MG63 (cell line): ENCODE measurements around the gene NEDD4L. TPM values are rescaled to one million over a fixed set of nuclear protein-coding genes. Genes with fewer than 3 reads are reported as not detected.

Experiments used
- DNase-seq: peaks from one replicate; pipeline ENCODE4 v3.0.0-alpha.2; 2020
- H3K27me3 ChIP-seq: fragments of 250-450 bp; sonication (Bioruptor Pico); 2 replicates; pipeline ENCODE4 v1.5.1; 2020; ENCODE audit warnings: mild to moderate bottlenecking, moderate library complexity
- H3K36me3 ChIP-seq: fragments of 250-450 bp; sonication (Bioruptor Pico); 2 replicates; pipeline ENCODE4 v1.5.1; 2020; ENCODE audit warnings: mild to moderate bottlenecking, moderate library complexity
- H3K4me3 ChIP-seq: fragments of 250-450 bp; sonication (Bioruptor Pico); 2 replicates; pipeline ENCODE4 v1.5.1; 2020; ENCODE audit warnings: mild to moderate bottlenecking, moderate library complexity
- H3K9me3 ChIP-seq: fragments of 250-450 bp; sonication (Bioruptor Pico); 2 replicates; pipeline ENCODE4 v1.5.1; 2020; ENCODE audit warnings: mild to moderate bottlenecking, moderate library complexity
- total RNA-seq: library from RNA; depleted of rRNA; stranded (reverse); fragments of >200 nt; shearing (Covaris generic); gene quantifications from 2 replicates; pipeline ENCODE4 v1.2.3, GENCODE V29; 2014; ENCODE audit warnings: low replicate concordance; rRNA removed

Gene NEDD4L
- total RNA-seq, 1 experiment from 2014 or later: 28.8 TPM

DNA sequence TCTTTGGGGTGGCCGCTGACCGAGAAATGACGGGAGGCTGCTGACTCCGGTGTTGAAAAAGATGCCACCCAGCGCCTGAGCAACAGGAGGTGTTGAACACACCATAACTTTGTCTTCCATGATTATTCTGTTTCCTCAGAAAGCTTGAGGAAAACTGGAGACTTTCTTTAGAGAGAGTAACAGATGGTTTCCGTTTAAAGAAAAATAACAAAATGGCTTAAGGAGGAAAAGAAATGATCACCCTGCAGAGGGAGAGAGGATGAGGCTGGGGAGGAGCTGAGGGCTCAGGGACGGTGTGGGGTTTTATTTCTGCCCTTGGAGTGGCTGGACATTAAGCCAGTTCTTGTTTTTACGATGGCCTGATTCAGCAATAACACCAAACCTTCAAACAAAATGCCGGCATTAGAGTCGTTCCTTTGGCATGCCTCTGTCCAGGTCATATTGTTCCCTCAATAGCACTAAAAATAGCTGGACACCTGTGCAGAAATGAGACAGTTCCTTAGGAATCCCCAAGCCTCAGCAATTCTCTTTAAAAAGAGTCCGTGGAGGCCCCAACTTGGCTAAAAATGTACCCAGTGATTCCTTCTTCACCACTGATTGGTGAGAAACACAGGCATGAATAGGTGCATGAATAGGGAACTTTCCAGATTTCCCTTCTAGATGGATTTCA is 402.5 kb downstream of the NEDD4L start:
- H3K27me3 ChIP-seq: no peaks in the 10 kb centered on the region
- no peak for DNase-seq
- no peaks in the 10 kb centered on the region for H3K9me3 ChIP-seq
- no peaks in the 10 kb centered on the region for H3K36me3 ChIP-seq
- no peak overlapping the region for H3K4me3 ChIP-seq

- DNase-seq: no peak
- Histone ChIP-seq H3K4me3 (no peak overlapping the region), H3K27me3 (no peaks in the 10 kb centered on the region), H3K36me3 (no peaks in the 10 kb centered on the region), H3K9me3 (no peaks in the 10 kb centered on the region)
Measured at GRCh38 chr18:58447402-58448095, 403.5 kb downstream of the NEDD4L start.

- DNase-seq: no peak
- Histone ChIP-seq H3K27me3 (no peaks in the 10 kb centered on the region), H3K4me3 (no peak overlapping the region), H3K9me3 (no peaks in the 10 kb centered on the region), H3K36me3 (no peaks in the 10 kb centered on the region)
Measured at GRCh38 chr18:58449464-58449863, 405.4 kb downstream of the NEDD4L start.

Other genes with a start within 250 kb of the NEDD4L start
- gene ATP8B1, start 240.9 kb upstream of the NEDD4L start, total RNA-seq: 61.4 and 68.0 TPM in 2 replicates